Activated naive CD4-positive, alpha-beta T cell treated with anti-CD3 and anti-CD28 coated beads, Interleukin-2, amount 50 U/mL, for 24 hours (primary cell): ENCODE data around the gene BCL2L14.
"Not testable (repeated sequence)": the region's sequence is repeated elsewhere in the genome, so short reads cannot be mapped to it uniquely, and the experiment has no call there.

ENCODE experiments used
- H3K27ac Mint-ChIP-seq: one replicate; pipeline ENCODE4 v1.8.0; 2021; ENCODE audit warnings: mild to moderate bottlenecking, mixed read lengths
- H3K27me3 Mint-ChIP-seq: one replicate; pipeline ENCODE4 v1.8.0; 2021; ENCODE audit warnings: mixed read lengths
- H3K36me3 Mint-ChIP-seq: one replicate; pipeline ENCODE4 v1.8.0; 2021; ENCODE audit warnings: mixed read lengths
- H3K4me1 Mint-ChIP-seq: one replicate; pipeline ENCODE4 v1.8.0; 2021; ENCODE audit warnings: mixed read lengths
- H3K4me3 Mint-ChIP-seq: one replicate; pipeline ENCODE4 v1.8.0; 2021; ENCODE audit warnings: mild to moderate bottlenecking, mixed read lengths
- H3K9me3 Mint-ChIP-seq: one replicate; pipeline ENCODE4 v1.8.0; 2021; ENCODE audit warnings: mixed read lengths

Gene BCL2L14

DNA sequence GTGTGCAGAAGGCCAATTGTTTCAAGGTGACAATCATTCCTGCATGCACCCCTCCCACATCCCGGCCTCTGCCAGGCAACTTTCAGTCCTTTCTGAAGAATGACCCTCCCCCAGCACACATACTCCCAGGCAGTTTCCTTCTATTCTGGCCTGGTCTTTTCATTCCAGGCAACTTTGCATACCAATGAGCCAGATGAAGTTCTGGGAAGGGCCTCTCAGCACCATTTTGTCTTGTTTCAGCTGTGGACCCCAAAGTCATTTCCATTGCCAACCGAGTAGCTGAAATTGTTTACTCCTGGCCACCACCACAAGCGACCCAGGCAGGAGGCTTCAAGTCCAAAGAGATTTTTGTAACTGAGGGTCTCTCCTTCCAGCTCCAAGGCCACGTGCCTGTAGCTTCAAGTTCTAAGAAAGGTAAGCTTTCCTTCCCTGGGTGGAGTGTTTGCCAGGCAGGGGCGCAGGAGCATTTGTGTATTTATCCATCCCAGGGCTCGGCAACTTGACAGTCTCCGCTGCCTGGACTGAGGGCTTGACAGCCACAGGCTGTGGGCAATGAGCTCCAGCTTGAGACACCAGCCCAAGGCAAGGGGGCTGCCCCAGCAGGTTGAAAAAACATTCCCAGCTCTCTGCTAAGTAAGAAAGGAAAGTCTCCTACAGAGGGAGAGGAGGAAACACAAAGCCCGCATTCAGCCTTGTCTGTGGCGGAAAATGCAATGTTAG is 16.4 kb downstream of the BCL2L14 start:
- Mint-ChIP-seq H3K36me3 (no peaks in the 10 kb centered on the region), H3K27ac (no peak overlapping the region), H3K27me3 (no peaks in the 10 kb centered on the region), H3K4me1 (no peaks in the 10 kb centered on the region), H3K4me3 (no peak overlapping the region), H3K9me3 (no peaks in the 10 kb centered on the region)

DNA sequence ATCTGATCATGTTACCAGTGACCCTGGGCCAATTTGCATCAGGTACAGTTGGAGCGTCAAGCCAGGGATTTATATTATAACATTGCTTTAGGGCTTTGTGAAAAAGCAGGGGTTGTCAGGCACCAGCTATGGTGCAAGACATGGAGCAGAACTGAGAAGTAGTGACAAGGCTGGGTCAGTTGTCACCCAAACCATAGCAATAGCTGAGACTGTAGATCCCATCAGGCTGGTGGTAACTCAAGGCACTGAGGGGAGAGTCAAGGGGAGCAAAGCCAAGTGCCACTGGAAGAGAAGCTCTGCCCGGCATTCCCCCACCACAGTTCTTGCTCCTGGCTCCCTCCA is 16.9 kb downstream of the BCL2L14 start:
- H3K27me3 Mint-ChIP-seq: no peaks in the 10 kb centered on the region
- H3K4me3 Mint-ChIP-seq: no peak overlapping the region
- H3K36me3 Mint-ChIP-seq: no peaks in the 10 kb centered on the region
- no peaks in the 10 kb centered on the region for H3K9me3 Mint-ChIP-seq
- no peaks in the 10 kb centered on the region for H3K4me1 Mint-ChIP-seq
- H3K27ac Mint-ChIP-seq: no peak overlapping the region

DNA sequence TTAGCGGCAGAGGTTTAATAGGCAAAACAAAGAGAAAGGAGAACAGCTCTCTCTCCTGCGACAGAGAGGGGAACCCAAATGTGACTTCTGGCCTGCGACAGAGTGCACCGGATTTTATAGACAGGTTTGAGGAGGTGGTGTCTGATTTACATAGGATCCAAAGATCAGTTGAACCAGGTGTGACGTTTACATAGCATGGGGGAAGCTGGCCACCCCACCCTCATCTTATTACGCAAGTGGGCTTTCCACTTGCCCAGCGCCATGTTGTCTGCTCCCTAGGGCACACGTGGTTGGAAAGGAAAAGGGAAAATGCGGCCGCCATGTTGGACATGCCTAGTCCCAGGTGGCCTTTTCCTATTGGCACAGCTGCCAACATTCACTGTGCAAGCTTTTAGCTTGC is 17.4 kb downstream of the BCL2L14 start:
- Mint-ChIP-seq H3K9me3 (no peaks in the 10 kb centered on the region), H3K27me3 (no peaks in the 10 kb centered on the region), H3K27ac (no peak overlapping the region), H3K36me3 (no peaks in the 10 kb centered on the region), H3K4me3 (no peak overlapping the region), H3K4me1 (no peaks in the 10 kb centered on the region)

DNA sequence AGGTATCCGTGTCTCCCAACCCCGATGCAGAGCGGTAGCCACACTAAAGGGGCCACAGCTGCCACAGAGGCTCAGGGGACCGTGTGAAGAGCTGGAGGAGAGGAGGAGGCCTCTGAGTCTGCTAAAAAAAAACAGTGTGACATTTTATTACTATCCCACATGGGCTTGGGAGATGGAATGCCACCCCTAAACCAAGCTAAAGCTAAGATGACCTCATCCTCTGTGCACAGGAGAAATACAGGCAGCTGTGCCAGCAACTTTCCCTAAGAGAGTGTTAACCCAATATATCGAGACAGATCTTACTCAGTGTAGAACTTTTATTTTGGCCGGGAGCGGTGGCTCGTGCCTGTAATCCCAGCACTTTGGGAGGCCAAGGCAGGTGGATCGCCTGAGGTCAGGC is 18.0 kb downstream of the BCL2L14 start:
- H3K27me3 Mint-ChIP-seq: no peaks in the 10 kb centered on the region
- H3K9me3 Mint-ChIP-seq: no peaks in the 10 kb centered on the region
- no peaks in the 10 kb centered on the region for H3K36me3 Mint-ChIP-seq
- no peak overlapping the region for H3K4me3 Mint-ChIP-seq
- no peak overlapping the region for H3K27ac Mint-ChIP-seq
- no peaks in the 10 kb centered on the region for H3K4me1 Mint-ChIP-seq

DNA sequence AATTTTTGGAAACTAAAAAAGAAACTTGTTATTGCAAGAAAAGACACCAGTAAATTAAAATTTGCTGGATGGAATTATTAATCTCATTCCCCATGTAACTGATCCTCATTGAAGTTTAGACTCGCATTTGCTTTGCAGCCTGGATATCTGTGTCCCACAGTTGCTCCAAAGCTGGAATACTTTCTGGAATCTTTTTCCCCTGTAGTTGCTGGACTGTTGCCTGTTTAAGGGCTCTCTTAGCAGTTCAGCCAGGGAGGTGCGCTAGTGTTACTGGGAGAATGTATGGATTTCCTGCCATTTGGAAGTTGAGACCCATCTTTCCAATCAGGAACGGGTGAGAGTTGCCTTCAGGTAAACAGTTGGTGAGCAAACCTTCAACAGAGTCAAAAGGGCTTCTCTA is 20.3 kb downstream of the BCL2L14 start:
- no peak overlapping the region for H3K27ac Mint-ChIP-seq
- no peaks in the 10 kb centered on the region for H3K4me1 Mint-ChIP-seq
- no peaks in the 10 kb centered on the region for H3K9me3 Mint-ChIP-seq
- H3K4me3 Mint-ChIP-seq: no peak overlapping the region
- no peaks in the 10 kb centered on the region for H3K36me3 Mint-ChIP-seq
- H3K27me3 Mint-ChIP-seq: no peaks in the 10 kb centered on the region

DNA sequence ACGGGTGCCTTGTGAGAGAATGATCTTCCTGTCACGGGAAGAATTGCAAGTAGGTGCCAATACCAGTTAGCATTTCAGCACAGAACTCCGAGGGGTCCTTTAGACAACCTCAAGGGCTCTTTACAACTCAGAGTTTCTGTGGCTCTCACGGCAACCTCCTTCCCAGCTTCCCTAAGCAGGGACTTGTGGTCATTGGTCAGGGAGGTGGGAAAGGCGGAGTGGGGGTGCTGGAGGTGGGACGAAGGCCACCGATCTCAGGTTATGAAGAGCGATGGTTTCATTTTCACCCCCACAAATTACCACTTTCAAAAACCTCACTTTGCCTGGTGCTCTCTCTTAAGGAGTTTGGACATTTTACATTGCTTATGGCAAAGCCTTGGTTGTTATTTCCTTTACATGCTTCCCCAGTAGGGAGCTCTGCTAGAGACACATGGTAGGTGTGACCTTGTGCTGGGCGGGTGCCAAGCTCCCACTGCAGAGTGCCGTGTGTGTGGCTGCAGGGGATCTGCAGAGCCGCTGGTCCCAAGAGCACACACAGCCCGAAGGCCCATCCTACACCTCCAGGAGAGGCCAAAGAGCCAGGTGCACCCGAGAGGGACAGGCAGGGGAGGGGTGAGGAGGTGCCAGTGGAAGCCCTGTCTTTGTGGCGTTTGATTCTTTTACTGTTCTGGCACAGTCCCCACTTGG is 21.4 kb downstream of the BCL2L14 start:
- Mint-ChIP-seq H3K4me3 (no peak overlapping the region), H3K9me3 (no peaks in the 10 kb centered on the region), H3K27ac (no peak overlapping the region), H3K36me3 (no peaks in the 10 kb centered on the region), H3K4me1 (no peaks in the 10 kb centered on the region), H3K27me3 (no peaks in the 10 kb centered on the region)

DNA sequence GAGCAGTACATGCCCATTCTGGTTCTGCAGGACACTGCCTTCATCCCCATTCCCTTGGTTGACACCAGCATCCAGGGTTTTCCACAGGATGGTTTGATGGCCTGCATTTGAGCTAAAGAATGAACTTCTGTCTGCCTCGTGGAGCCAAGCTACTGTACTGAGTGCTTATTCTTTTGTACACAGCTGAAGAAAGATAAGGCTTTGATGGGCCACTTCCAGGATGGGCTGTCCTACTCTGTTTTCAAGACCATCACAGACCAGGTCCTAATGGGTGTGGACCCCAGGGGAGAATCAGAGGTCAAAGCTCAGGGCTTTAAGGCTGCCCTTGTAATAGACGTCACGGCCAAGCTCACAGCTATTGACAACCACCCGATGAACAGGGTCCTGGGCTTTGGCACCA is 23.7 kb downstream of the BCL2L14 start:
- no peaks in the 10 kb centered on the region for H3K27me3 Mint-ChIP-seq
- no peaks in the 10 kb centered on the region for H3K36me3 Mint-ChIP-seq
- no peak overlapping the region for H3K4me3 Mint-ChIP-seq
- no peaks in the 10 kb centered on the region for H3K4me1 Mint-ChIP-seq
- no peak overlapping the region for H3K27ac Mint-ChIP-seq
- H3K9me3 Mint-ChIP-seq: no peaks in the 10 kb centered on the region

DNA sequence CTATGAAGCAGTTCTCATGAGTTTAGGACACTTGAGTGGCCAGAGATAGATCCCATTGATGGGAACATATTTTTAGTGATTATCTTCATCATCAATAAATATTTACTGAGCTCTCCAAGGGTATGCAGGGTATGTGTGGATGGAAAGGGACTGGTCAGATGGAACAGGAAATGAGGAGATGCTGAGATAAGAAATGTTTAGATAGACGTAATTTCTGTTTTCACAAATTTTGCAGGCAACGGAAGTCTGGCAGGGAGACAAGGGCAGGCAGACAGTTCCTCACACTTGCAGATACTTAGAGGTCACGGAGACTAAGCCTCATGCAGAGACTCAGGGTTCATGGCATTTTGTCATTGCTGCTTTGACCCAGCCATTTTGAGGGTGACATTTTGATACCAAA is 24.3 kb downstream of the BCL2L14 start:
- Mint-ChIP-seq H3K27ac (no peak overlapping the region), H3K9me3 (no peaks in the 10 kb centered on the region), H3K27me3 (no peaks in the 10 kb centered on the region), H3K36me3 (no peaks in the 10 kb centered on the region), H3K4me3 (no peak overlapping the region), H3K4me1 (no peaks in the 10 kb centered on the region)

DNA sequence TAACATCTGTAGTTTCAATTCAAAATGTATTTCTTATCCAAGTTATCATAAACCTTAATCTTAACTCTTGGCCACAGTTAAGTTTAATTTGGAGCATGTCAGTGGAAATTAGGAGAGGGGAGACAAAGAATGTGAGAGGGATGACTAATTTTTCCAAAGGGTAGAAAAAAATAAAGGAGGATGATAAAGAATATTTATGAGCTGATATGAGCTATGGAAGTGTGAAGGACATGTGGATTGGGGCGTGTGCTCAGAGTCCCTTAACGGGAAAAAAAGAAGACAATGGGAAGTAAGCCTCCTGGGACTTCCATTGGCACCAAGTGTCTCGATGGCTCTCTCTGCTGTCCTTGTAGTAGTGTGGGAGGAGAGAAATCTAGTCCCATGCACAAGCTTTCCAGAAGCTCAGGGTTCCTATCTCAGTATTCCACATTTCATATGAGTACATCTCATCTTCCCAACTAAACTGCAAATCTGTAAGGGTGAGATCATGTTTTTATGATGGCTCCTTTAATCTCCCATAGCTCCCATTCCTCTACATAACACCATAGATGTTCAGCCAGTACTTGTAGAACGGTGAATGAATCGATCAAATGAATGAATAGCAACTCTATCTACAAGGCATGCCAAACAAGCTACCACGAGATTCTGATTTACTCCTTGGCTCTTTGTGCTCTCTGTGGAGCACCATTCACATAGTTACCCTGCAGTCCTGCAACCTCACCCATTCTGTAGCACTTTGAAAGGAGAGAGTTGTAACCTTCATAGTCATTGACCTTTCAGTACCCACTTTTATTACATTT is 27.4 kb downstream of the BCL2L14 start:
- peaks cover 6% of the 10 kb centered on the region for H3K36me3 Mint-ChIP-seq
- H3K4me3 Mint-ChIP-seq: no peak overlapping the region
- no peaks in the 10 kb centered on the region for H3K27me3 Mint-ChIP-seq
- no peak overlapping the region for H3K27ac Mint-ChIP-seq
- no peaks in the 10 kb centered on the region for H3K9me3 Mint-ChIP-seq
- H3K4me1 Mint-ChIP-seq: no peaks in the 10 kb centered on the region

DNA sequence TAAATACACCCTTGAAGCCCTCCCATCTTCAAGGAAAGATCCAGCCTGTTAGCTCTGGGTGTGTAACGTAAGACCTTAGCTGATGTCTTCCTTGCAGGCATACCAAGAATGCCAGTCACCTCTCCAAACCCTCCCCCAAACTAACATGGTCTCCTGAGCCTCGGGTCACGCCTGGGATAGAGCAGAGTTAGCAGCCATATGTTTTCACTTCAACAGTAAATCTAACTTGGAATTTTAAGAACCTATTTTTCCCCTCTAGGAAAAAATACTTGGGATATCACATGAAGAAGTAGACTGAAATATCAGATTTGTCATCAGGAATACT is 27.9 kb downstream of the BCL2L14 start:
- Mint-ChIP-seq H3K27ac (no peak overlapping the region), H3K4me1 (no peaks in the 10 kb centered on the region), H3K27me3 (no peaks in the 10 kb centered on the region)

DNA sequence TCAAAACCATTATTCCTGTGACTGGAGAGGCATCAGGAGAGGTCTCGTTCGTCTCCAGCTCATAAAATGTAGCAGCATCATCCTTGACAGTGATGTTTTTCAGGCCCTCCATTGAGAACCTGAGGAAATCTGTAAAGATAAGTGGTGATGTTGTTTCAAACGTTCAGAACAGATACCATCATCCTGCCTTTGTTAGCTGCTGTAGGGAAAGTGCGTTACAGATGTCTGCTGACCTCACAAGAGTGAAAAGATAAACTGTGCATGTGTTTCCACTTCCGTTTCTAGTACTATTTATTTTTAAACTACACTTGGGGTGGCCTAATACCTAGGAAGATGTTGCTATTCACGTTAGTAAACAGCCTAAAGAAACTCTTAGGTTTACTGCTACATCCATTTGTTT is 28.4 kb downstream of the BCL2L14 start:
- Mint-ChIP-seq H3K4me1 (no peaks in the 10 kb centered on the region), H3K9me3 (no peaks in the 10 kb centered on the region), H3K36me3 (peaks cover 8% of the 10 kb centered on the region), H3K27ac (no peak overlapping the region), H3K27me3 (no peaks in the 10 kb centered on the region), H3K4me3 (no peak overlapping the region)

More for the DNA sequence above, 27.9 kb downstream of the BCL2L14 start:
- H3K9me3 Mint-ChIP-seq: no peaks in the 10 kb centered on the region
- H3K4me3 Mint-ChIP-seq: no peak overlapping the region
- H3K36me3 Mint-ChIP-seq: peaks cover 8% of the 10 kb centered on the region

DNA sequence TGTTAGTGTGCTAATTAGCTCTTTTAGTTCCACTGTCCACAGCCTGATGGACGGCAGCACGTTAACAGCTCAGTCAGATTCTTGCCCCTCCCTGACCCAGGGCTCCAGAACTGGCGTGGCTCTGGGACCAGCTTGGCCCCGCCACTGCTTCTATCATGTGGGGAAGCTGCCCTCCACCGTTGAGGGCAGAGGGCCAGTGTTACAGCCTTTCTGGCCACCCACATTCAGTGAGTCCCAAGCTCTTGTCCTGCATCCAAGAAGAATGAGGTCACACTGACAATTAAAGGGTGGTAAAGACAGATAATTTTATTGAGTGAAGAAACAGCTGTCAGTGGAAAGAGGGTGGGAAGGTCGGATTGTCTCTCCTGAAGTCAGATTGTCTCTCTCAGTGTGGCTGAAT is 36.9 kb downstream of the BCL2L14 start:
- no peaks in the 10 kb centered on the region for H3K4me1 Mint-ChIP-seq
- peaks cover 21% of the 10 kb centered on the region for H3K9me3 Mint-ChIP-seq
- no peak overlapping the region for H3K27ac Mint-ChIP-seq
- H3K27me3 Mint-ChIP-seq: no peaks in the 10 kb centered on the region
- no peak overlapping the region for H3K4me3 Mint-ChIP-seq
- H3K36me3 Mint-ChIP-seq: peaks cover 11% of the 10 kb centered on the region

DNA sequence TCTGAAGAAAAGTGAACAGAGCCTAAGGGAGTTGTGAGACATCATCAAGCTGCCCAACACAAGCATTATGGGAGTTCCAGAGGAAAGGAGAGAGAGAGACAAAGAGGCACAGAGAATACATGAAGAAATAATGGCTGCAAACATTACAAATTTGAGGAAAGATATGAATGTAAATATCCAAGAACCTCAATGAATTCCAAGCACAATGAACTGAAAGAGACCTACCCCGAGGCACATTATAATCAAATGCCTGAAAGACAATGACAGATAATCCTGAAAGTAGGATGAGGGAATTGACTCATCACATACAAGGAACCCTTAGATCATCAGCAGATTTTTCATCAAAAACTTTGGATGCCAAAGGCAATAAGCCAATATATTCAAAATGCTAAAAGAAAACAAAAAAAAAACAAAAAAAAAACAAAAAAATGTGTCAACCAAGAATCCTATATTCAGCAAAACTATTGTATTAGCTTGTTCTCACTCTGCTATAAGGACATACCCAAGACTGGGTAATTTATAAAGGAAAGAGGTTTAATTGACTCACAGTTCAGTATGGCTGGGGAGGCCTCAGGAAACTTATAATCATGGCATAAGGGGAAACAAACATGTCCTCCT is 37.8 kb downstream of the BCL2L14 start:
- Mint-ChIP-seq H3K27me3 (no peaks in the 10 kb centered on the region), H3K4me3 (no peak overlapping the region), H3K9me3 (peaks cover 21% of the 10 kb centered on the region), H3K36me3 (peaks cover 11% of the 10 kb centered on the region), H3K27ac (no peak overlapping the region), H3K4me1 (no peaks in the 10 kb centered on the region)

DNA sequence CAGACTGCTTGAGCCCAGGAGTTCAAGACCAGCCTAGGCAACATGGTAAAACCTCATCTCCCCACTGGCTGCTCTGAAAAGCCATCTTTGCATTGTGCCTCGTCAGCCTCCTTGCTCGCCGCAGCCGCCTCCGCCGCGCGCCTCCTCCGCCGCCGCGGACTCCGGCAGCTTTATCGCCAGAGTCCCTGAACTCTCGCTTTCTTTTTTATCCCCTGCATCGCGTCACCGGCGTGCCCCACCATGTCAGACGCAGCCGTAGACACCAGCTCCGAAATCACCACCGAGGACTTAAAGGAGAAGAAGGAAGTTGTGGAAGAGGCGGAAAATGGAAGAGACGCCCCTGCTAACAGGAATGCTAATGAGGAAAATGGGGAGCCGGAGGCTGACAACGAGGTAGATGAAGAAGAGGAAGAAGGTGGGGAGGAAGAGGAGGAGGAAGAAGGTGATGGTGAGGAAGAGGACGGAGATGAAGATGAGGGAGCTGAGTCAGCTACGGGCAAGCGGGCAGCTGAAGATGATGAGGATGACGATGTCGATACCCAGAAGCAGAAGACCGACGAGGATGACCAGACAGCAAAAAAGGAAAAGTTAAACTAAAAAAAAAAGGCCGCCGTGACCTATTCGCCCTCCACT is 40.3 kb downstream of the BCL2L14 start:
- Mint-ChIP-seq H3K36me3 (peaks cover 14% of the 10 kb centered on the region), H3K9me3 (peaks cover 17% of the 10 kb centered on the region)
- not testable (repeated sequence) for H3K27ac Mint-ChIP-seq, H3K4me3 Mint-ChIP-seq, H3K4me1 Mint-ChIP-seq, H3K27me3 Mint-ChIP-seq

DNA sequence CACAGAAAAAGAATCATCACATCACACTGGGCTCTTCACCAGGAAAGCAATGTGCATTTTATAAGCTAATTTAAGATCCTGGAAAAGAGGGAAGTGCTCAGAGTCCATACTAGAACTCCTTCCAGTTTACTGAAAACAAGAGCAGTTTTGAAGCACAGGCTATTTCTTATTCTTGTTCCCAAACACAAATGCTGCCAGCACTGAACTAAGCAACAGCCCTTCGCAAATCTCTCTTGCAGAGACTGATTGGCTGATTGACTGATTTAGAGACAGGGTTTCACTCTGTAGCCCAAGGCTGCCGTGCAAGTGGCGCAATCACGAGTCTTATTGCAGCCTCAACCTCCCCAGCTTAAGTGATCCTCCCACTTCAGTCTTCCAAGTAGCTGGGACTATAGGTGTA is 44.8 kb downstream of the BCL2L14 start:
- Mint-ChIP-seq H3K36me3 (peaks cover 5% of the 10 kb centered on the region), H3K4me1 (no peaks in the 10 kb centered on the region), H3K4me3 (no peak overlapping the region), H3K27ac (no peak overlapping the region), H3K27me3 (no peaks in the 10 kb centered on the region), H3K9me3 (no peaks in the 10 kb centered on the region)

DNA sequence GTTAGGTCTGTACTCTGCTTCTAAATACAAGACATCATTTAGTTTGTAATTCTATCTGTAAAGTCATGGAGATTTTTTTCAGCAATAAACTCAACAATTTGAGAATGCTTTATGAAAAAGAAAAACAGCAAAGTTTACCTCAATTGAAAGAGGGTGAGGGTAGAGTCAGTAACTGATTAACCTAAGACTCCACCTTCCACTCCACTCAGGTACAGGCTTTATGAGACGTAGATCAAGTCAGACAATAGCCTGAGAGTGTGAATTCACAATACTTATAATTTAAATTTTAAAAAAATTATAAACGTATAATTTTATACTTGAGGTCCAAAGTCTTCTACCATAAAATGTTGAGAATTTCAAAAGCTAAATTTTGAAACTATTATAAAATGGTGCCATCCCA is 45.9 kb downstream of the BCL2L14 start:
- Mint-ChIP-seq H3K36me3 (peaks cover 8% of the 10 kb centered on the region), H3K9me3 (no peaks in the 10 kb centered on the region), H3K27me3 (no peaks in the 10 kb centered on the region), H3K4me3 (no peak overlapping the region), H3K4me1 (no peaks in the 10 kb centered on the region), H3K27ac (no peak overlapping the region)
